Panc1 (cell line): ENCODE measurements around the gene KAZN. TPM values are rescaled to one million over a fixed set of nuclear protein-coding genes. Genes with fewer than 3 reads are reported as not detected.

Experiments
- ATAC-seq: fragments of 200-7000 bp; cut with Tn5 transposase; 2 replicates; pipeline ENCODE4 v1.9.1; 2020; ENCODE audit warnings: mild to moderate bottlenecking, moderate library complexity
- BruUV-seq: library from RNA; stranded (reverse); fragments of 400-500 nt; replicated peaks from 2 replicates; lab custom pipeline; 2021; lab: Mats Ljungman, UMichigan
- CTCF ChIA-PET: fragments of 300-600 bp; sonication (Branson Sonifier 250); formaldehyde crosslinking; loops from one replicate; lab custom pipeline; 2022; ENCODE audit warnings: antibody characterized with exemption; lab: Charles Lee
- POLR2A ChIA-PET: fragments of 300-600 bp; sonication (Branson Sonifier 250); formaldehyde crosslinking; loops from one replicate; lab custom pipeline; 2022; ENCODE audit warnings: antibody characterized with exemption; lab: Charles Lee
- DNase-seq: peaks from one replicate; pipeline ENCODE4 v3.0.0-alpha.2; 2010; ENCODE audit warnings: low read depth, low spot score
- H3K27ac ChIP-seq: 2 replicates; pipeline ENCODE4 v1.5.1; 2011; ENCODE audit warnings: mild to moderate bottlenecking, low read length, inconsistent platforms
- H3K27me3 ChIP-seq: fragments of 200-500 bp; sonication (Bioruptor generic); 2 replicates; pipeline ENCODE4 v1.6.0; 2014; ENCODE audit warnings: low read length, inconsistent platforms; ENCODE audit not compliant: control insufficient read depth, insufficient read depth
- H3K36me3 ChIP-seq: fragments of 200-500 bp; sonication (Bioruptor generic); 2 replicates; pipeline ENCODE4 v1.5.1; 2014; ENCODE audit warnings: inconsistent platforms, mild to moderate bottlenecking, low read length, moderate library complexity; ENCODE audit not compliant: control insufficient read depth, insufficient read depth
- H3K4me1 ChIP-seq: 2 replicates; pipeline ENCODE4 v1.5.1; 2011; ENCODE audit warnings: inconsistent platforms, mild to moderate bottlenecking, low read length, moderate library complexity; ENCODE audit not compliant: control insufficient read depth, insufficient read depth
- H3K4me3 ChIP-seq, 2 experiments: 2 replicates each; pipeline ENCODE4 v1.5.1; 2011 to 2012; ENCODE audit warnings: low read depth in 2 of 2, low read length in 2 of 2, mild to moderate bottlenecking in 2 of 2, inconsistent platforms in 1 of 2, moderate library complexity in 1 of 2
- H3K9me3 ChIP-seq: fragments of 200-500 bp; sonication (Bioruptor generic); 2 replicates; pipeline ENCODE4 v1.5.1; 2014; ENCODE audit warnings: low read depth, mild to moderate bottlenecking, inconsistent platforms, low read length, moderate library complexity; ENCODE audit not compliant: control insufficient read depth, insufficient read depth
- POLR2AphosphoS5 ChIP-seq: IDR thresholded peaks from 2 replicates; pipeline ENCODE4 v1.6.1; 2012; ENCODE audit warnings: mild to moderate bottlenecking, low read depth, low read length, moderate library complexity
- REST ChIP-seq, 2 experiments: IDR thresholded peaks; 2 replicates each; pipeline ENCODE4 v1.6.1; 2011 to 2012; ENCODE audit warnings: low read depth in 2 of 2, control low read depth in 1 of 2, low read length in 1 of 2, mild to moderate bottlenecking in 1 of 2, moderate library complexity in 1 of 2; ENCODE audit not compliant: insufficient read depth in 1 of 2
- SIN3A ChIP-seq: IDR thresholded peaks from 2 replicates; pipeline ENCODE4 v1.6.1; 2012; ENCODE audit warnings: low read depth, mild to moderate bottlenecking, low read length, moderate library complexity, borderline replicate concordance; ENCODE audit not compliant: insufficient read depth
- TCF7L2 ChIP-seq: IDR thresholded peaks from 2 replicates; pipeline ENCODE4 v1.6.1; 2011; ENCODE audit warnings: mild to moderate bottlenecking, low read depth, low read length, inconsistent platforms
- in situ Hi-C: cut with HindIII; loops from 2 replicates; pipeline ENCODE4 v1.10.0; 2016; ENCODE audit warnings: low sequenced_read_pairs, low pct_unique_long_range_greater_than_20kb
- intact Hi-C: fragments of 100-400 bp; cut with micrococcal nuclease; formaldehyde crosslinking; loops from one replicate; pipeline ENCODE4 v1.10.0; 2022; ENCODE audit not compliant: unreplicated experiment
- total RNA-seq: library from RNA; stranded (reverse); gene quantifications from one replicate; pipeline ENCODE4 v1.2.1, GENCODE V29; 2021; ENCODE audit not compliant: unreplicated experiment
- TF ChIP-seq, protein P1 (sequence below): fragments of 450-650 bp; IDR thresholded peaks from 2 replicates; pipeline ENCODE4 v1.5.1; 2017; ENCODE audit warnings: mild to moderate bottlenecking

Gene KAZN
- total RNA-seq, 1 experiment from 2014 or later: 6.6 TPM

DNA sequence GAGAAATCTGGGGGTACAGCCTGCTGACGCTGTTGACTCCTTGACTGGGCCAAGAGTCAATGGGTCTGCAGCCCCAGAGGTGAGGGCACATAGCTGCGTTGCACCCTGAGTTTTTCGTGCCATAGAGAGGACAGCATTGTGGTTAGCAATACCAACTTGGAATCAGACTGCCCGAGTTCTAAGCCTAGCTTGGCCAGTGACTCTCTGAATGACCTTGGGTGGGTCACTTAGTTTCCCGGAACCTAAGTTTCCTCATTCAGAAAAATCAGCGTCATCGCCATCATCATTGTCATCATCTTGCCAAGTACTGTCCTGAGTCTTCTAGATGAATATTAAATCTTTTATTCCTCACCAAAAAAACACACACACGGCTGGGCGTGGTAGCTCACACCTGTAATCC is 403.8 kb downstream of the KAZN start:
- intact Hi-C loops: no loop called here
- CTCF ChIA-PET: no interaction called here
- DNase-seq: no peak

DNA sequence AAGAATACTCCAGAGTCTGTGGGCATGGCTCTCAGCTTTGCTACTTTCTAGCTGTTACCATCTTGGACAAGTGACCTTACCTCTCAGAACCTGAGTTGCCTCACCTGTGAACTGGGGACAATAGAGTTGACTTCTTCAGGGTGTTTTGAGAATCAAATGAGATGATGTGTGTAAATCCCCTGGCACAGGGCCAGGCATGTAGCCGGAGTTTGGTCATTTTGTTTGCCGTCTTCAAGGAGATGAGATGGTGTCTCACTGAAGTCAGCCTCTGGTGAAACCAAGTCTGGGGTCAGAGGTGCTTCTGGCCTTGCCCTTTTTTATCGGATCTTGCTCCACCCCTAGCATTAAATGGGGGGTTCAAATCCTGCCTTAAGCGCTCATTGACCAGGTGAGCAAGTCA is 405.9 kb downstream of the KAZN start:
- intact Hi-C loops (no loop called here), in situ Hi-C loops (no loop called here)
- no peaks in the 10 kb centered on the region for H3K36me3 ChIP-seq
- no peak for TF ChIP-seq TCF7L2
- no peak for TF ChIP-seq REST (IDR thresholded peaks at IDR 0.05; ENCODE audit: insufficient read depth in 1 of 2, low read depth in 2 of 2, low read length in 1 of 2)
- no peak for TF ChIP-seq SIN3A
- TF ChIP-seq, protein P1, sequence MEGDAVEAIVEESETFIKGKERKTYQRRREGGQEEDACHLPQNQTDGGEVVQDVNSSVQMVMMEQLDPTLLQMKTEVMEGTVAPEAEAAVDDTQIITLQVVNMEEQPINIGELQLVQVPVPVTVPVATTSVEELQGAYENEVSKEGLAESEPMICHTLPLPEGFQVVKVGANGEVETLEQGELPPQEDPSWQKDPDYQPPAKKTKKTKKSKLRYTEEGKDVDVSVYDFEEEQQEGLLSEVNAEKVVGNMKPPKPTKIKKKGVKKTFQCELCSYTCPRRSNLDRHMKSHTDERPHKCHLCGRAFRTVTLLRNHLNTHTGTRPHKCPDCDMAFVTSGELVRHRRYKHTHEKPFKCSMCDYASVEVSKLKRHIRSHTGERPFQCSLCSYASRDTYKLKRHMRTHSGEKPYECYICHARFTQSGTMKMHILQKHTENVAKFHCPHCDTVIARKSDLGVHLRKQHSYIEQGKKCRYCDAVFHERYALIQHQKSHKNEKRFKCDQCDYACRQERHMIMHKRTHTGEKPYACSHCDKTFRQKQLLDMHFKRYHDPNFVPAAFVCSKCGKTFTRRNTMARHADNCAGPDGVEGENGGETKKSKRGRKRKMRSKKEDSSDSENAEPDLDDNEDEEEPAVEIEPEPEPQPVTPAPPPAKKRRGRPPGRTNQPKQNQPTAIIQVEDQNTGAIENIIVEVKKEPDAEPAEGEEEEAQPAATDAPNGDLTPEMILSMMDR: no peak
- TF ChIP-seq POLR2AphosphoS5: no peak
- no peak for DNase-seq
- no peak for ATAC-seq
- H3K4me3 ChIP-seq: no peak overlapping the region
- BruUV-seq: no TSS peak
- no peaks in the 10 kb centered on the region for H3K9me3 ChIP-seq
- CTCF ChIA-PET: no interaction called here
- no peaks in the 10 kb centered on the region for H3K27me3 ChIP-seq
- POLR2A ChIA-PET: no interaction called here
- no peaks in the 10 kb centered on the region for H3K4me1 ChIP-seq
- no peak overlapping the region for H3K27ac ChIP-seq

More for the DNA sequence above, 403.8 kb downstream of the KAZN start:
- H3K4me1 ChIP-seq: no peaks in the 10 kb centered on the region
- no peaks in the 10 kb centered on the region for H3K36me3 ChIP-seq
- H3K9me3 ChIP-seq: no peaks in the 10 kb centered on the region
- in situ Hi-C loops: no loop called here
- ATAC-seq: no peak
- no TSS peak for BruUV-seq
- TF ChIP-seq POLR2AphosphoS5: no peak
- TF ChIP-seq TCF7L2: no peak
- TF ChIP-seq, protein P1: no peak
- TF ChIP-seq SIN3A: no peak
- TF ChIP-seq REST (IDR thresholded peaks at IDR 0.05; ENCODE audit: insufficient read depth in 1 of 2, low read depth in 2 of 2, low read length in 1 of 2): no peak
- H3K4me3 ChIP-seq: no peak overlapping the region
- POLR2A ChIA-PET: no interaction called here
- no peaks in the 10 kb centered on the region for H3K27me3 ChIP-seq
- H3K27ac ChIP-seq: no peak overlapping the region
